Measurements from ENCODE around the gene CACNA1B.
"Not testable (repeated sequence)": the region's sequence is repeated elsewhere in the genome, so short reads cannot be mapped to it uniquely, and the experiment has no call there.

- TF ChIP-seq SMC3 (IDR thresholded peaks at IDR 0.05; ENCODE audit: low read depth, low read length); CTCF (conservative IDR thresholded peaks at IDR 0.05; ENCODE audit: low read depth, low read length): not testable (repeated sequence)
Measured at GRCh38 chr9:138134581-138134980, 257.0 kb downstream of the CACNA1B start.

Measured in IMR-90 (cell line).